GM12878 (cell line): Measurements from ENCODE around the gene DIS3L.

Experiments used
- CTCF ChIP-seq, 3 experiments: IDR thresholded peaks in 2 of 3; conservative IDR thresholded peaks in 1 of 3; 2 replicates each; pipeline ENCODE4 v1.5.1; 2011; ENCODE audit warnings: low read depth in 3 of 3, low read length in 3 of 3, mild to moderate bottlenecking in 3 of 3, control low read depth in 2 of 3, moderate library complexity in 2 of 3, inconsistent platforms in 1 of 3, mixed read lengths in 1 of 3; ENCODE audit not compliant: control insufficient read depth in 2 of 3, insufficient read depth in 1 of 3; ENCODE audit errors: extremely low read depth in 1 of 3
- POLR2A ChIP-seq: IDR thresholded peaks from 2 replicates; pipeline ENCODE4 v1.6.1; 2011; ENCODE audit warnings: low read depth, mild to moderate bottlenecking, low read length
- SUPT20H ChIP-seq: IDR thresholded peaks from 2 replicates; pipeline ENCODE4 v1.6.1; 2011; ENCODE audit warnings: low read depth, mild to moderate bottlenecking, low read length, moderate library complexity, borderline replicate concordance; ENCODE audit not compliant: control insufficient read depth

- TF ChIP-seq CTCF (IDR thresholded peaks at IDR 0.05 in 2 of 3, conservative IDR thresholded peaks at IDR 0.05 in 1 of 3; ENCODE audit: control insufficient read depth in 2 of 3, extremely low read depth in 1 of 3, insufficient read depth in 1 of 3, low read depth in 3 of 3, low read length in 3 of 3) (no peak), POLR2A (no peak), SUPT20H (no peak)
Observed at GRCh38 chr15:66269326-66270090, 23.9 kb upstream of the DIS3L start.
